Fibroblast of lung (primary cell): ENCODE measurements around the gene AGTR1.

ENCODE experiments used
- EZH2 ChIP-seq: IDR thresholded peaks from 2 replicates; pipeline ENCODE4 v1.5.1; 2012; ENCODE audit warnings: low read length, control low read depth, mild to moderate bottlenecking; ENCODE audit errors: missing control alignments
- TF ChIP-seq, protein P1 (sequence below), 2 donors: IDR thresholded peaks in 1 of 2; conservative IDR thresholded peaks in 1 of 2; 1 replicate in 1 of 2; 2 replicates in 1 of 2; pipeline ENCODE4 v1.5.1; 2011 to 2012; ENCODE audit warnings: low read length in 2 of 2, control low read depth in 1 of 2, inconsistent platforms in 1 of 2, low read depth in 1 of 2, mild to moderate bottlenecking in 1 of 2

DNA sequence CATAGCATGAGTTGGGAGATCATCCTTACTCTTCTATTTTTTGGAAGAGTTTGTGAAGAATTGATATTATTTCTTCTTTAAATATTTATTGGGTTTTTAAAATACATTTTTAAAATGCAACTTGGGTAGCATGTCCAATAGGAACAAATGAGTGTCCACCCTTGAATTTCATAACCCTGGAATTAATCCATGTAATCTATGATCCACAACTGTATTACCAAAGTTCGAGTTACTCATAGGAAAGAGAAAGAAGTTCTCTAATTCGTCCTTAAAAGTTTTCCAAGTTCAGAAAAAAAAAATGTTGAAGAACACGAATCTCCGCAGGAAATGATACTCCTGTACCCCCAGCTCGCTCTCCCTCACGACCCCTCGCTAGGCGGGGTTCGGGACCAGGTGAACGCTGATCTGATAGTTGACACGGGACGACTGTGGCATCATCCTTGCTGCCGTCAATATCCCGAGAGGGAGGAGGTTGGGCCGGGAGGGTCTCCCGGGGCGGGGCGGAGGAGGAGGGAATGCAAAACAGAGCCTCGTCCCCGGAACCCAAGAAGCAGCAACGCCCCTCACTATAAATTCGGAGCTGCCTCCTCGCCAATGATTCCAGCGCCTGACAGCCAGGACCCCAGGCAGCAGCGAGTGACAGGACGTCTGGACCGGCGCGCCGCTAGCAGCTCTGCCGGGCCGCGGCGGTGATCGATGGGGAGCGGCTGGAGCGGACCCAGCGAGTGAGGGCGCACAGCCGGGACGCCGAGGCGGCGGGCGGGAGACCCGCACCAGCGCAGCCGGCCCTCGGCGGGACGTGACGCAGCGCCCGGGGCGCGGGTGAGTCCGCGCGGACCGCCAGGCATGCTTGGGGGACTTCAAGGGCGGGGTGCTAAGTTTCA is at the start of gene AGTR1:
- TF ChIP-seq, protein P1, sequence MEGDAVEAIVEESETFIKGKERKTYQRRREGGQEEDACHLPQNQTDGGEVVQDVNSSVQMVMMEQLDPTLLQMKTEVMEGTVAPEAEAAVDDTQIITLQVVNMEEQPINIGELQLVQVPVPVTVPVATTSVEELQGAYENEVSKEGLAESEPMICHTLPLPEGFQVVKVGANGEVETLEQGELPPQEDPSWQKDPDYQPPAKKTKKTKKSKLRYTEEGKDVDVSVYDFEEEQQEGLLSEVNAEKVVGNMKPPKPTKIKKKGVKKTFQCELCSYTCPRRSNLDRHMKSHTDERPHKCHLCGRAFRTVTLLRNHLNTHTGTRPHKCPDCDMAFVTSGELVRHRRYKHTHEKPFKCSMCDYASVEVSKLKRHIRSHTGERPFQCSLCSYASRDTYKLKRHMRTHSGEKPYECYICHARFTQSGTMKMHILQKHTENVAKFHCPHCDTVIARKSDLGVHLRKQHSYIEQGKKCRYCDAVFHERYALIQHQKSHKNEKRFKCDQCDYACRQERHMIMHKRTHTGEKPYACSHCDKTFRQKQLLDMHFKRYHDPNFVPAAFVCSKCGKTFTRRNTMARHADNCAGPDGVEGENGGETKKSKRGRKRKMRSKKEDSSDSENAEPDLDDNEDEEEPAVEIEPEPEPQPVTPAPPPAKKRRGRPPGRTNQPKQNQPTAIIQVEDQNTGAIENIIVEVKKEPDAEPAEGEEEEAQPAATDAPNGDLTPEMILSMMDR (conservative IDR thresholded peaks at IDR 0.05 in 1 of 2, IDR thresholded peaks at IDR 0.05 in 1 of 2; ENCODE audit: low read depth in 1 of 2, low read length in 2 of 2), result no peak
- TF ChIP-seq EZH2, result no peak
